HG03066 (cell line): ENCODE measurements around the gene LIN28B.

Source experiments
- ATAC-seq: cut with Tn5 transposase; IDR thresholded peaks from one replicate; pipeline ENCODE4 v1.9.1; 2021; ENCODE audit warnings: low read depth; ENCODE audit not compliant: unreplicated experiment

LIN28B gene

GRCh38 chr6:105106260-105106659, 149.4 kb downstream of the LIN28B start:
- no peak for ATAC-seq

- ATAC-seq, result no peak
Observed at GRCh38 chr6:105107207-105107606, 150.3 kb downstream of the LIN28B start.

- ATAC-seq, result no peak
Observed at GRCh38 chr6:105108631-105109262, 151.8 kb downstream of the LIN28B start.

GRCh38 chr6:105109955-105110895, 153.3 kb downstream of the LIN28B start:
- no peak for ATAC-seq

DNA sequence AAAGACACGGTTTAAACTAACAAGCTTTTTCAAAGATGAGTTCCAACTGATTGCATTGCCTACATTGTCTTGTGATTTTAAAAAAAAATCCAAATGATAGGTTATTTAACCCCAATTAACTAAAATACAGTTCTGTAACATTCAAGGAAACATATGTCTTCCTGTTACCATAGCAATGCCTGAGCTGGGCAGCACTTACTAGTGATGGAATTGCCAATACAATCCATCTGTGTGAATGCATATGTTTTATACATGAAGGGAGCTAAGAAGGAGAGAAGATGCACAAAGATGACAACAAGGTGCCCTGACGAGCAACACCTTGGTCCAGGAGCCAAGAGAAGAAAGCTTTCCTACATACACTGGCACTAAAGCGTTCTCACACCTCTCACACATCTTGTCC, 154.2 kb downstream of the LIN28B start:
- ATAC-seq, result no peak

DNA sequence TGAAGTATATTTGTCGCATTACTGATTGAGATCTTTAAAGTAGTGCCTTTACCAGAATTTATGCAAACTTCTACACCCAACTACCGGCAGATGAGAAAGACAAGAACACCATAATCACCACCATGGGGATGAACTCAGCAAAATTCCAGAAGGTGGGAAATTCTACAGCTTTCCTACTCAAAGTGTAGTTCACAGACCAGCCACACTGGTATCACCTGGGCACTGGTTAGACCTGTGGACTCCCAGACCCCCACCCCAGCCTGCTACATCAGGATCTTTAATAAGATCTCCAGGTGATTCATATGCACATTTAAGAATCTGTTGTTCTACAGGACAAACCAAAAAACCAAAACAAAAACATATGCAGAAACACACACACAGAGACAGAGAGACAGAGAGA, 155.0 kb downstream of the LIN28B start:
- no peak for ATAC-seq

- no peak for ATAC-seq
Observed at GRCh38 chr6:105112577-105112976, 155.7 kb downstream of the LIN28B start.

GRCh38 chr6:105113422-105113821, 156.5 kb downstream of the LIN28B start:
- ATAC-seq, result no peak

GRCh38 chr6:105116150-105116549, 159.2 kb downstream of the LIN28B start:
- no peak for ATAC-seq

DNA sequence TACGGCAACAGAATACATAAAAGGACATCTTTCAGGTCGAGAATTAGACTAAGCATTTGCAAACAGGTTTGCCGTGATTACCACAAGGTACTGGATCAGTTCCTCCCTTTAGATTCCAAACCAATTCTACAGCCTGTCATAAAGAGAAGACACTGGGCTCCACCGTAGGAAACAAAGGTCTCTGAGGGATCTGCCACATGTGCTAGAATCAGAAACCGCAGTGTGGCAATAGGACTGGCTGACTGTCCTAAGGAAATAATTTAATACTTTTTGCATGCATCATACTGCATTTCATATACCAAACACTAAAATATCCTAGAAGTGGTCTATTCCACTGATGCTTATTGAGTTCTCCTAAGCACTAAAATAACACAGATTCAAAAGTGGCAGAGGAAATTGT, 163.7 kb downstream of the LIN28B start:
- ATAC-seq, result no peak

DNA sequence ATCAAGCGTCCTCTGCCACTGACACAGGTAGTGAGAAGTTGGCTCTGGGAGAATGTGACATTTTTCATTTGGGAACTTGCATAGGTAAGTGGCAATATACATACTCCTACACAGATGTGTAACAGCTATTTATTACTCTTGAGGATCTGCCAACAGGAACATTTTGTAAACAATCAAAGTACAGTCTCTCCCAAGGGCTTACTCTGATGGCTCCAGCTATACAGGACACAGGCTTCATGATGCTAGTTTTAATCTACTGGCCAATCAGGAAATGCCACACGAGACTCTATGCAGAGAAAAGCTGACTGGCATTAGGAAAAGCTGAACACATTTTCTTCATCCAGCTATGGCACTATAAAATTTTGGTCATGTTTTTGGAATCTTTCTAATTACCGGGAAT, 165.1 kb downstream of the LIN28B start:
- ATAC-seq, result no peak

DNA sequence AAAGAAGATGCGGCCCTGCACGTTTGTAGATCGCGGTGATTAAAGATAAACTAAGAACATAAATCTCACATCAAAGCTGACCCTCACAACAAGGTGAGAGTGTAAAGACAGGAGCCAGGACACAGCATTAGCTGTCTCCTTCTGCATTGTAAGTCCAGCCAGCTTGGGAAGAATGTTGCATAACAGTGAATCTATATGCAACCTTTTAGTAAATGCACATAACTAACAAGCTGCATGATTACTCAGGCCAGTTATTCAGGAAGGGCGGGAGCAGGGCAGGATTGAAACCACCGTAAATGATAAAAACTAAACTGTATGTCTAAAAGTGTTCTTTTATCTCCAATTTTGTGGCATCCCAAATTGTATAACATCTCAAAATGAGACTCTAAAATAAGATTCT, 165.8 kb downstream of the LIN28B start:
- no peak for ATAC-seq
